Neural cell (in vitro differentiated cells): ENCODE results near the gene SYNGR2. TPM values are rescaled to one million over a fixed set of nuclear protein-coding genes. Genes with fewer than 3 reads are reported as not detected.
"Not testable (repeated sequence)": the region's sequence is repeated elsewhere in the genome, so short reads cannot be mapped to it uniquely, and the experiment has no call there.

Experiments
- H2AFZ ChIP-seq: fragments of 200-600, 300-800 bp; sonication (generic), shearing (Covaris generic); 2 replicates; pipeline ENCODE4 v1.6.0; 2014; ENCODE audit warnings: low read depth, mild to moderate bottlenecking, antibody characterized with exemption, low read length, moderate library complexity
- H3F3A ChIP-seq: fragments of 200-600 bp; shearing (Covaris generic); 2 replicates; pipeline ENCODE4 v1.6.1; 2016; ENCODE audit warnings: mild to moderate bottlenecking, moderate library complexity, mixed read lengths, antibody characterized with exemption, low read length; ENCODE audit not compliant: insufficient read depth, poor library complexity, severe bottlenecking
- H3K27ac ChIP-seq: fragments of 200-600, 300-800 bp; sonication (generic), shearing (Covaris generic); 2 replicates; pipeline ENCODE4 v1.5.1; 2014; ENCODE audit warnings: mild to moderate bottlenecking, low read length, moderate library complexity
- H3K27me3 ChIP-seq: fragments of 300-800, 200-600 bp; sonication (generic), shearing (Covaris generic); 2 replicates; pipeline ENCODE4 v1.6.0; 2014; ENCODE audit warnings: mild to moderate bottlenecking, low read depth, low read length, moderate library complexity; ENCODE audit not compliant: insufficient read depth
- H3K36me3 ChIP-seq: fragments of 300-800, 200-600 bp; sonication (generic), shearing (Covaris generic); 2 replicates; pipeline ENCODE4 v1.5.1; 2014; ENCODE audit warnings: mild to moderate bottlenecking, antibody characterized with exemption, low read length, moderate library complexity; ENCODE audit not compliant: insufficient read depth
- H3K4me2 ChIP-seq: fragments of 300-800, 200-600 bp; sonication (generic), shearing (Covaris generic); 2 replicates; pipeline ENCODE4 v1.6.0; 2014; ENCODE audit warnings: mild to moderate bottlenecking, low read length
- H3K4me3 ChIP-seq: fragments of 300-800, 200-600 bp; sonication (generic), shearing (Covaris generic); 2 replicates; pipeline ENCODE4 v1.5.1; 2014; ENCODE audit warnings: mild to moderate bottlenecking, low read length, moderate library complexity
- H3K79me2 ChIP-seq: fragments of 200-600 bp; shearing (Covaris generic); replicated peaks from 2 replicates; pipeline ENCODE4 v1.6.0; 2014; ENCODE audit warnings: mild to moderate bottlenecking, low read length, moderate library complexity; ENCODE audit not compliant: insufficient read depth
- H3K9ac ChIP-seq: fragments of 300-800, 200-600 bp; sonication (generic), shearing (Covaris generic); 2 replicates; pipeline ENCODE4 v1.6.1; 2016; ENCODE audit warnings: mild to moderate bottlenecking, low read length, mixed read lengths
- H3K9me2 ChIP-seq: fragments of 200-600 bp; shearing (Covaris generic); 2 replicates; pipeline ENCODE4 v1.6.1; 2016; ENCODE audit warnings: mild to moderate bottlenecking, low read length, mixed read lengths; ENCODE audit not compliant: insufficient read depth
- H3K9me3 ChIP-seq: fragments of 200-600, 300-800 bp; sonication (generic), shearing (Covaris generic); 2 replicates; pipeline ENCODE4 v1.6.1; 2016; ENCODE audit warnings: mild to moderate bottlenecking, mixed run types, low read length, moderate library complexity, mixed read lengths
- H4K20me1 ChIP-seq: fragments of 200-600 bp; shearing (Covaris generic); 2 replicates; pipeline ENCODE4 v1.6.1; 2016; ENCODE audit warnings: mild to moderate bottlenecking, mixed run types; ENCODE audit not compliant: insufficient read depth
- CTCF ChIP-seq: fragments of 450-650 bp; IDR thresholded peaks from 2 replicates; pipeline ENCODE4 v1.5.1; 2014; ENCODE audit warnings: antibody characterized with exemption, mild to moderate bottlenecking, moderate library complexity; ENCODE audit not compliant: poor library complexity, severe bottlenecking
- EP300 ChIP-seq: fragments of 450-650 bp; conservative IDR thresholded peaks from 2 replicates; pipeline ENCODE4 v1.6.1; 2014; ENCODE audit warnings: antibody characterized with exemption, mild to moderate bottlenecking, moderate library complexity; ENCODE audit not compliant: poor library complexity, severe bottlenecking
- EZH2 ChIP-seq: fragments of 200-600, 300-800 bp; shearing (Covaris generic), sonication (generic); IDR thresholded peaks from 2 replicates; pipeline ENCODE4 v1.6.1; 2014; ENCODE audit warnings: antibody characterized with exemption, low read length, borderline replicate concordance, mild to moderate bottlenecking; ENCODE audit not compliant: insufficient read depth, poor library complexity, severe bottlenecking
- MXI1 ChIP-seq: fragments of 450-650 bp; conservative IDR thresholded peaks from 2 replicates; pipeline ENCODE4 v1.6.1; 2014; ENCODE audit warnings: antibody characterized with exemption, mild to moderate bottlenecking; ENCODE audit not compliant: poor library complexity, severe bottlenecking
- POLR2AphosphoS5 ChIP-seq: IDR thresholded peaks from 2 replicates; pipeline ENCODE4 v1.6.1; 2012
- RAD21 ChIP-seq: fragments of 450-650 bp; conservative IDR thresholded peaks from 2 replicates; pipeline ENCODE4 v1.6.1; 2014; ENCODE audit warnings: antibody characterized with exemption, mild to moderate bottlenecking, moderate library complexity
- REST ChIP-seq: IDR thresholded peaks from 2 replicates; pipeline ENCODE4 v1.6.1; 2012; ENCODE audit warnings: borderline replicate concordance
- SMC3 ChIP-seq: fragments of 450-650 bp; conservative IDR thresholded peaks from 2 replicates; pipeline ENCODE4 v1.6.1; 2014; ENCODE audit warnings: antibody characterized with exemption, mild to moderate bottlenecking, moderate library complexity; ENCODE audit not compliant: poor library complexity
- TAF1 ChIP-seq: IDR thresholded peaks from 2 replicates; pipeline ENCODE4 v1.6.1; 2012; ENCODE audit warnings: low read depth
- polyA plus RNA-seq: library from polyadenylated mRNA; depleted of rRNA; stranded (reverse); fragments of >200 nt; gene quantifications from 2 replicates; pipeline ENCODE4 v1.2.3, GENCODE V29; 2014

SYNGR2 gene
- polyA plus RNA-seq, 1 donor from 2014 or later: 3.9 TPM

GRCh38 chr17:78138204-78139060 is 29.9 kb upstream of the SYNGR2 start:
- Histone ChIP-seq H3K9me3 (no peaks in the 10 kb centered on the region), H3K9ac (no peak overlapping the region), H2AFZ (no peak overlapping the region), H3K36me3 (no peaks in the 10 kb centered on the region), H3K4me3 (no peak overlapping the region), H4K20me1 (no peaks in the 10 kb centered on the region), H3K27me3 (no peaks in the 10 kb centered on the region), H3K27ac (no peak overlapping the region), H3K4me2 (no peak overlapping the region), H3K9me2 (no peaks in the 10 kb centered on the region), H3K79me2 (no peaks in the 10 kb centered on the region), H3F3A (no peaks in the 10 kb centered on the region)
- TF ChIP-seq EZH2 (no peak), EP300 (no peak), SMC3 (no peak), RAD21 (no peak), POLR2AphosphoS5 (no peak), MXI1 (no peak), CTCF (no peak), REST (no peak), TAF1 (no peak)

- not testable (repeated sequence) for H3K9ac ChIP-seq, H3K27ac ChIP-seq, H3K4me3 ChIP-seq, H3K9me3 ChIP-seq, H3K36me3 ChIP-seq, H4K20me1 ChIP-seq, H3F3A ChIP-seq, H3K79me2 ChIP-seq, H2AFZ ChIP-seq, H3K4me2 ChIP-seq, H3K27me3 ChIP-seq, H3K9me2 ChIP-seq
Measured at GRCh38 chr17:78139861-78140168, 28.6 kb upstream of the SYNGR2 start.
